Sigmoid colon (tissue), 7 donors: ENCODE measurements around the gene RSF1. TPM values are rescaled to one million over a fixed set of nuclear protein-coding genes. Genes with fewer than 3 reads are reported as not detected.

Source experiments
- DNase-seq: peaks from one replicate; pipeline ENCODE4 v3.0.0-alpha.2; 2019
- H3K27ac ChIP-seq, 4 donors: fragments of 200-600 bp; sonication (generic); one replicate each; pipeline ENCODE4 v1.5.1; 2016 to 2019; ENCODE audit warnings: mild to moderate bottlenecking in 1 of 4
- H3K27me3 ChIP-seq, 3 donors: fragments of 200-600 bp; sonication (generic); one replicate each; pipeline ENCODE4 v1.5.1; 2019; ENCODE audit warnings: mild to moderate bottlenecking in 1 of 3
- H3K36me3 ChIP-seq, 4 donors: fragments of 200-600 bp; sonication (generic); one replicate each; pipeline ENCODE4 v1.5.1; 2016 to 2019
- H3K4me1 ChIP-seq, 4 donors: fragments of 200-600 bp; sonication (generic); one replicate each; pipeline ENCODE4 v1.5.1; 2017 to 2019
- H3K4me3 ChIP-seq, 4 donors: fragments of 200-600 bp; sonication (generic); one replicate each; pipeline ENCODE4 v1.5.1; 2017 to 2019; ENCODE audit warnings: mild to moderate bottlenecking in 2 of 4, moderate library complexity in 1 of 4
- H3K9me3 ChIP-seq, 4 donors: fragments of 200-600 bp in 3 of 4; sonication (generic) in 3 of 4; one replicate each; pipeline versions ENCODE4 v1.5.1 to v1.6.1; 2013 to 2019
- CTCF ChIP-seq, 4 experiments: fragments of 450-650 bp in 3 of 4; fragments of 200-600 bp in 1 of 4; IDR thresholded peaks; one replicate each; pipeline ENCODE4 v1.5.1; 2016 to 2019; ENCODE audit warnings: antibody characterized with exemption in 4 of 4, mild to moderate bottlenecking in 3 of 4, moderate library complexity in 2 of 4
- EP300 ChIP-seq, 4 donors: sonication (generic); formaldehyde crosslinking; IDR thresholded peaks; one replicate each; pipeline ENCODE4 v1.6.1; 2017; ENCODE audit warnings: antibody characterized with exemption in 4 of 4
- POLR2A ChIP-seq, 2 donors: fragments of 450-650 bp; IDR thresholded peaks; one replicate each; pipeline ENCODE4 v1.6.1; 2016; ENCODE audit warnings: antibody characterized with exemption in 2 of 2, mild to moderate bottlenecking in 2 of 2, moderate library complexity in 2 of 2
- POLR2AphosphoS5 ChIP-seq, 4 donors: sonication (generic); formaldehyde crosslinking; IDR thresholded peaks; one replicate each; pipeline ENCODE4 v1.6.1; 2017; ENCODE audit warnings: antibody characterized with exemption in 4 of 4
- WGBS, 2 donors: extraction: QIAGEN DNeasy Blood & Tissue Kit; methylation state at CpG; one replicate each; pipeline ENCODE4 v1.1.7; 2013; 5-methylcytosine and 5-hydroxymethylcytosine counted together
- intact Hi-C: fragments of 100-400 bp; cut with DNase I; formaldehyde crosslinking; loops from one replicate; pipeline ENCODE4 v1.15.1; 2023
- polyA plus RNA-seq, 3 donors: library from polyadenylated mRNA; stranded (reverse); fragments of 200-250 nt; gene quantifications; one replicate each; pipeline ENCODE4 v1.2.3, GENCODE V29; 2013
- total RNA-seq, 4 donors: library from RNA; depleted of rRNA; stranded (reverse); fragments of >200 nt; gene quantifications; one replicate each; pipeline ENCODE4 v1.1.0, GENCODE V29; 2016
- donor health status: healthy with polysubstance abuse.
- donor health status: Bipolar disorder and iron deficiency.
- donor health status: healthy.

The RSF1 gene
- total and polyA plus RNA-seq, 7 donors, result 9.6 to 90.7 (median 61.5) TPM

GRCh38 chr11:77725433-77725832 lies 95.1 kb downstream of the RSF1 start:
- DNase-seq, result no peak
- no peak for TF ChIP-seq CTCF (IDR thresholded peaks at IDR 0.05)
- no peak for TF ChIP-seq POLR2A (IDR thresholded peaks at IDR 0.05)
- no peak for TF ChIP-seq EP300 (IDR thresholded peaks at IDR 0.05)
- TF ChIP-seq POLR2AphosphoS5 (IDR thresholded peaks at IDR 0.05), result no peak
- Histone ChIP-seq H3K9me3 (peaks cover 0 to under 1% (median 0%) of the 10 kb centered on the region in 4 donors), H3K27me3 (no peaks in the 10 kb centered on the region), H3K27ac (no peak overlapping the region), H3K4me3 (no peak overlapping the region), H3K4me1 (no peaks in the 10 kb centered on the region), H3K36me3 (peaks cover 0 to 33% (median 11%) of the 10 kb centered on the region in 4 donors)
- WGBS, 2 donors, result 72 to 90% methylated on average over 3 of the region's 3 CpGs
- intact Hi-C loops, result no loop called here

- no peaks in the 10 kb centered on the region for H3K9me3 ChIP-seq
- H3K4me3 ChIP-seq, result no peak overlapping the region
- intact Hi-C loops, result no loop called here
- H3K36me3 ChIP-seq, result peaks cover 0 to 33% (median 11%) of the 10 kb centered on the region in 4 donors
- 77 to 86% methylated on average over 4 of the region's 4 CpGs for WGBS, 2 donors
- TF ChIP-seq CTCF (IDR thresholded peaks at IDR 0.05) (no peak), POLR2A (IDR thresholded peaks at IDR 0.05) (no peak), POLR2AphosphoS5 (IDR thresholded peaks at IDR 0.05) (no peak), EP300 (IDR thresholded peaks at IDR 0.05) (no peak)
- no peak for DNase-seq
- H3K27ac ChIP-seq, result no peak overlapping the region
- H3K4me1 ChIP-seq, result no peaks in the 10 kb centered on the region
- no peaks in the 10 kb centered on the region for H3K27me3 ChIP-seq
Observed at GRCh38 chr11:77724636-77725035, 95.9 kb downstream of the RSF1 start.

DNA sequence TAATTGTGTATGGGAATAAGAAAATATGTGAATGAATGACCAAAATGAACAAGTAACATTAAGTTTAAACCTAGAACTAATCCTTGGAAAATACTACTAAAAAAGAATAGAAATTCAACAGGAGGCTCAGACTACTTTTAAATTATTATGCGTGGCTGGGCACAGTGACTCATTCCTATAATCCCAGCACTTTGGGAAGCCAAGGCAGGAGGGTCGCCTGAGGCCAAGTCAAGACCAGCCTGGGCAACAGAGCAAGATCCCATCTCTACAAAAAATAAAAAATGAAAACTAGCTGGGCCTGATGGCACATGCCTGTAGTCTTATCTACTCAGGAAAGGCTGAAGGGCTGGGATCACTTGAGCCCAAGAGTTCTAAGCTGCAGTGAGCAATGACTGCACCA lies 97.5 kb downstream of the RSF1 start:
- no peaks in the 10 kb centered on the region for H3K27me3 ChIP-seq
- intact Hi-C loops, result no loop called here
- peaks cover 0 to 40% (median 12%) of the 10 kb centered on the region in 4 donors for H3K36me3 ChIP-seq
- H3K4me1 ChIP-seq, result no peaks in the 10 kb centered on the region
- TF ChIP-seq CTCF (IDR thresholded peaks at IDR 0.05) (no peak), EP300 (IDR thresholded peaks at IDR 0.05) (no peak), POLR2A (IDR thresholded peaks at IDR 0.05) (no peak), POLR2AphosphoS5 (IDR thresholded peaks at IDR 0.05) (no peak)
- H3K27ac ChIP-seq, result no peak overlapping the region
- no peaks in the 10 kb centered on the region for H3K9me3 ChIP-seq
- WGBS, 2 donors, result 88 to 94% methylated on average over 2 of the region's 2 CpGs
- no peak for DNase-seq
- no peak overlapping the region for H3K4me3 ChIP-seq

GRCh38 chr11:77710358-77710757 lies 110.2 kb downstream of the RSF1 start:
- Histone ChIP-seq H3K4me1 (no peaks in the 10 kb centered on the region), H3K4me3 (no peak overlapping the region), H3K27me3 (no peaks in the 10 kb centered on the region), H3K36me3 (peaks cover 0 to 8% (median 0%) of the 10 kb centered on the region in 4 donors), H3K27ac (no peak overlapping the region), H3K9me3 (no peaks in the 10 kb centered on the region)
- TF ChIP-seq POLR2A (IDR thresholded peaks at IDR 0.05), result no peak
- TF ChIP-seq CTCF (IDR thresholded peaks at IDR 0.05), result no peak
- TF ChIP-seq EP300 (IDR thresholded peaks at IDR 0.05), result no peak
- no peak for TF ChIP-seq POLR2AphosphoS5 (IDR thresholded peaks at IDR 0.05)
- 81 to 90% methylated on average over 1 of the region's 1 CpG for WGBS, 2 donors
- intact Hi-C loops, result no loop called here
- no peak for DNase-seq
